ENCODE measurements around the gene PHACTR1.

The PHACTR1 gene

GRCh38 chr6:12806136-12806535 is 89.6 kb downstream of the PHACTR1 start:
- no peaks in the 10 kb centered on the region for H3K9me2 ChIP-seq (ENCODE audit: low read depth, low read length)
- no peaks in the 10 kb centered on the region for H3K4me1 ChIP-seq (ENCODE audit: insufficient read depth, low read length, severe bottlenecking)
- H3K27me3 ChIP-seq (ENCODE audit: insufficient read depth, low read length) = no peaks in the 10 kb centered on the region
- no peaks in the 10 kb centered on the region for H3K36me3 ChIP-seq (ENCODE audit: insufficient read depth, low read length)
- no peak overlapping the region for H3K27ac ChIP-seq (ENCODE audit: low read depth, low read length, poor library complexity, severe bottlenecking)
- no peak overlapping the region for H2AFZ ChIP-seq (ENCODE audit: low read length)
- no peak overlapping the region for H3K4me2 ChIP-seq (ENCODE audit: low read length)
- TF ChIP-seq CTCF (IDR thresholded peaks at IDR 0.05; ENCODE audit: low read length) = no peak
- TF ChIP-seq EZH2 (IDR thresholded peaks at IDR 0.05; ENCODE audit: borderline replicate concordance, low read length) = no peak
- no peaks in the 10 kb centered on the region for H4K20me1 ChIP-seq (ENCODE audit: insufficient read depth, low read length)
- no peak overlapping the region for H3K9ac ChIP-seq (ENCODE audit: low read length)
- H3K4me3 ChIP-seq (ENCODE audit: low read depth, low read length, poor library complexity, severe bottlenecking) = no peak overlapping the region
- H3K79me2 ChIP-seq (ENCODE audit: insufficient read depth, low read length) = no peaks in the 10 kb centered on the region
- no peaks in the 10 kb centered on the region for H3F3A ChIP-seq (ENCODE audit: insufficient read depth, low read length)
- no peaks in the 10 kb centered on the region for H3K9me3 ChIP-seq (ENCODE audit: low read length)

- Histone ChIP-seq H3K9me3 (ENCODE audit: low read length) (no peaks in the 10 kb centered on the region), H2AFZ (ENCODE audit: low read length) (no peak overlapping the region), H3F3A (ENCODE audit: insufficient read depth, low read length) (no peaks in the 10 kb centered on the region), H3K27ac (ENCODE audit: low read depth, low read length, poor library complexity, severe bottlenecking) (no peak overlapping the region), H3K36me3 (ENCODE audit: insufficient read depth, low read length) (no peaks in the 10 kb centered on the region), H3K79me2 (ENCODE audit: insufficient read depth, low read length) (no peaks in the 10 kb centered on the region), H3K4me3 (ENCODE audit: low read depth, low read length, poor library complexity, severe bottlenecking) (no peak overlapping the region), H3K27me3 (ENCODE audit: insufficient read depth, low read length) (no peaks in the 10 kb centered on the region), H3K9me2 (ENCODE audit: low read depth, low read length) (no peaks in the 10 kb centered on the region), H3K9ac (ENCODE audit: low read length) (no peak overlapping the region), H3K4me2 (ENCODE audit: low read length) (no peak overlapping the region), H3K4me1 (ENCODE audit: insufficient read depth, low read length, severe bottlenecking) (no peaks in the 10 kb centered on the region), H4K20me1 (ENCODE audit: insufficient read depth, low read length) (no peaks in the 10 kb centered on the region)
- TF ChIP-seq CTCF (IDR thresholded peaks at IDR 0.05; ENCODE audit: low read length) (no peak), EZH2 (IDR thresholded peaks at IDR 0.05; ENCODE audit: borderline replicate concordance, low read length) (no peak)
Measured at GRCh38 chr6:12806796-12807195, 90.2 kb downstream of the PHACTR1 start.

DNA sequence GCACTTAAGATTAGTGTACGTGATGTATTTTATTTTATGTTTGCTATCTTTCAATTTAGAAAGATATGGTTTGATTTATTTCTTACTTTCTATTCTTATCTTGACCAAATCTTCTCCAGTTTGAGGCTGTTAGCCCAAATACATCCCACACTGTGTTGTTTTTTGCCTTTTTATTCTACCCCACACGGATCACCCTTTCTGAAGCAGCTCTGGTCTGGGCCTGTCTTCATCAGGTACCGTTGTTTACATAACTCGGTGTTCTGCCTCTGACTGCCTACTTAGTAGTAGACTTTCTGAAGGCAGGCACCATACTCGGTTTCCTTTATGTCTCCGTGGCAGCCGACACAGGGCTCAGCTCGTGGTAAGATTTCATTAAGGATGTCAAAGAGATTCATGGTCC is 95.0 kb downstream of the PHACTR1 start:
- no peaks in the 10 kb centered on the region for H3K36me3 ChIP-seq (ENCODE audit: insufficient read depth, low read length)
- H3K9me2 ChIP-seq (ENCODE audit: low read depth, low read length) = no peaks in the 10 kb centered on the region
- no peaks in the 10 kb centered on the region for H3K9me3 ChIP-seq (ENCODE audit: low read length)
- no peak overlapping the region for H2AFZ ChIP-seq (ENCODE audit: low read length)
- H3K79me2 ChIP-seq (ENCODE audit: insufficient read depth, low read length) = no peaks in the 10 kb centered on the region
- H3K27me3 ChIP-seq (ENCODE audit: insufficient read depth, low read length) = no peaks in the 10 kb centered on the region
- H4K20me1 ChIP-seq (ENCODE audit: insufficient read depth, low read length) = no peaks in the 10 kb centered on the region
- H3F3A ChIP-seq (ENCODE audit: insufficient read depth, low read length) = no peaks in the 10 kb centered on the region
- no peaks in the 10 kb centered on the region for H3K4me1 ChIP-seq (ENCODE audit: insufficient read depth, low read length, severe bottlenecking)
- no peak overlapping the region for H3K4me3 ChIP-seq (ENCODE audit: low read depth, low read length, poor library complexity, severe bottlenecking)
- no peak overlapping the region for H3K9ac ChIP-seq (ENCODE audit: low read length)
- no peak for TF ChIP-seq EZH2 (IDR thresholded peaks at IDR 0.05; ENCODE audit: borderline replicate concordance, low read length)
- TF ChIP-seq CTCF (IDR thresholded peaks at IDR 0.05; ENCODE audit: low read length) = no peak
- H3K4me2 ChIP-seq (ENCODE audit: low read length) = no peak overlapping the region
- H3K27ac ChIP-seq (ENCODE audit: low read depth, low read length, poor library complexity, severe bottlenecking) = no peak overlapping the region

Measured in OCI-LY1 (cell line).